ENCODE data around the gene MYMX.
A peak's percentile ranks its signal among the peaks of the same experiment; 100 is the strongest.

Gene MYMX

GRCh38 chr6:44253307-44254101 lies 36.8 kb downstream of the MYMX start:
- no peak for DNase-seq

GRCh38 chr6:44254191-44255104 lies 37.7 kb downstream of the MYMX start:
- no peak for DNase-seq

GRCh38 chr6:44255105-44255808 lies 38.5 kb downstream of the MYMX start:
- DNase-seq: no peak

GRCh38 chr6:44255871-44256774 lies 39.4 kb downstream of the MYMX start:
- DNase-seq: no peak

GRCh38 chr6:44256775-44257024 lies 40.0 kb downstream of the MYMX start:
- no peak for DNase-seq

- DNase-seq: peak; percentile 53
Observed at GRCh38 chr6:44257025-44257752, 40.5 kb downstream of the MYMX start, which contains the start of gene SLC35B2. Gene SLC35B2, minus strand, starts transcription at chr6:44257528. Its CDS starts 118 bp downstream, at chr6:44257410.

GRCh38 chr6:44257753-44258324 lies 41.1 kb downstream of the MYMX start:
- DNase-seq: no peak

GRCh38 chr6:44258325-44258863 lies 41.7 kb downstream of the MYMX start:
- DNase-seq: no peak

GRCh38 chr6:44258921-44259320 lies 42.2 kb downstream of the MYMX start:
- no peak for DNase-seq

- DNase-seq: no peak
Observed at GRCh38 chr6:44260011-44260410, 43.3 kb downstream of the MYMX start.

- DNase-seq: no peak
Observed at GRCh38 chr6:44260451-44261297, 43.9 kb downstream of the MYMX start.

GRCh38 chr6:44261581-44261980 lies 44.9 kb downstream of the MYMX start:
- DNase-seq: no peak

- DNase-seq: no peak
Observed at GRCh38 chr6:44262467-44263353, 46.0 kb downstream of the MYMX start.

- no peak for DNase-seq
Observed at GRCh38 chr6:44263354-44264100, 46.8 kb downstream of the MYMX start.

GRCh38 chr6:44264154-44265006 lies 47.7 kb downstream of the MYMX start:
- no peak for DNase-seq

- DNase-seq: peak; percentile 80
Observed at GRCh38 chr6:44265007-44265721, 48.4 kb downstream of the MYMX start, which contains the start of gene NFKBIE. Gene NFKBIE, minus strand, starts transcription at chr6:44265551. Its CDS starts 205 bp downstream, at chr6:44265346.
